ENCODE measurements around the gene EVPL. TPM values are rescaled to one million over a fixed set of nuclear protein-coding genes. Genes with fewer than 3 reads are reported as not detected.

Gene EVPL
- total RNA-seq, 1 donor from 2014 or later, result not detected

DNA sequence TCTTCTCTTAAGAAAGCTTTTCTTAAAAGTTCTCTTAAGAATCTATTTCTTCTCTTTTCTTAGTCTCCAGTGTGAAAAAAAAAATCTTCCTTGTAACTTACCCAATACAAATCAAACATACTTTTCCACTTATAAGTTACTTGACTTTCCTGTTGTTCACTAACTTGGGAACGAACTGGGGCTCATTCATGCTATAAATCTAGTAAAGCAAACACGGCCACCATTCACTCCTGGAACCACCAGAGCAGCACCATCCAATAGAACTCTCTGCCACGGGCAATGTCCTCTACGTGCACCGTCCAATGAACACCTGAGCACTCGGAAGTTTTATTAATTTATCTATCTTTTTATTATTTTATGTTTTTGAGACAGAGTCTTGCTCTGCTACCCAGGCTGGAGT lies 24.5 kb upstream of the EVPL start:
- Histone ChIP-seq H3K27ac (ENCODE audit: low read depth, low read length) (peak overlapping the region; percentile 0), H4K20me1 (ENCODE audit: insufficient read depth, low read length) (peaks cover 50% of the 10 kb centered on the region), H3K4me1 (ENCODE audit: insufficient read depth, low read length) (peaks cover 37% of the 10 kb centered on the region), H3K4me2 (ENCODE audit: low read length) (no peak overlapping the region), H2AFZ (ENCODE audit: low read depth, low read length) (no peak overlapping the region), H3K9me3 (ENCODE audit: insufficient read depth, low read depth, low read length) (no peaks in the 10 kb centered on the region), H3K9ac (ENCODE audit: low read length) (no peak overlapping the region), H3K36me3 (ENCODE audit: insufficient read depth, low read length) (peaks cover 22% of the 10 kb centered on the region), H3K27me3 (ENCODE audit: insufficient read depth, low read length) (no peaks in the 10 kb centered on the region), H3K79me2 (ENCODE audit: insufficient read depth, low read length) (peaks cover 19% of the 10 kb centered on the region), H3K4me3 (ENCODE audit: insufficient read depth, low read depth, low read length) (no peak overlapping the region)
- no peak for TF ChIP-seq EZH2 (IDR thresholded peaks at IDR 0.05; ENCODE audit: insufficient read depth, low read length)
- TF ChIP-seq, protein P1, sequence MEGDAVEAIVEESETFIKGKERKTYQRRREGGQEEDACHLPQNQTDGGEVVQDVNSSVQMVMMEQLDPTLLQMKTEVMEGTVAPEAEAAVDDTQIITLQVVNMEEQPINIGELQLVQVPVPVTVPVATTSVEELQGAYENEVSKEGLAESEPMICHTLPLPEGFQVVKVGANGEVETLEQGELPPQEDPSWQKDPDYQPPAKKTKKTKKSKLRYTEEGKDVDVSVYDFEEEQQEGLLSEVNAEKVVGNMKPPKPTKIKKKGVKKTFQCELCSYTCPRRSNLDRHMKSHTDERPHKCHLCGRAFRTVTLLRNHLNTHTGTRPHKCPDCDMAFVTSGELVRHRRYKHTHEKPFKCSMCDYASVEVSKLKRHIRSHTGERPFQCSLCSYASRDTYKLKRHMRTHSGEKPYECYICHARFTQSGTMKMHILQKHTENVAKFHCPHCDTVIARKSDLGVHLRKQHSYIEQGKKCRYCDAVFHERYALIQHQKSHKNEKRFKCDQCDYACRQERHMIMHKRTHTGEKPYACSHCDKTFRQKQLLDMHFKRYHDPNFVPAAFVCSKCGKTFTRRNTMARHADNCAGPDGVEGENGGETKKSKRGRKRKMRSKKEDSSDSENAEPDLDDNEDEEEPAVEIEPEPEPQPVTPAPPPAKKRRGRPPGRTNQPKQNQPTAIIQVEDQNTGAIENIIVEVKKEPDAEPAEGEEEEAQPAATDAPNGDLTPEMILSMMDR (IDR thresholded peaks at IDR 0.05; ENCODE audit: insufficient read depth, low read depth, low read length), result no peak
- FAIRE-seq (no peak), DNase-seq (ENCODE audit: low read depth) (no peak)
- no peak overlapping the region for H3K27ac Mint-ChIP-seq (ENCODE audit: unreplicated experiment)
- peaks cover 37% of the 10 kb centered on the region for H3K4me1 Mint-ChIP-seq (ENCODE audit: low read depth, unreplicated experiment)
- H3K9me3 Mint-ChIP-seq (ENCODE audit: unreplicated experiment), result no peaks in the 10 kb centered on the region
- H3K36me3 Mint-ChIP-seq (ENCODE audit: low read depth, unreplicated experiment), result peaks cover 28% of the 10 kb centered on the region
- no peak overlapping the region for H3K4me3 Mint-ChIP-seq (ENCODE audit: unreplicated experiment)
- H3K27me3 Mint-ChIP-seq (ENCODE audit: low read depth, unreplicated experiment), result no peaks in the 10 kb centered on the region

DNA sequence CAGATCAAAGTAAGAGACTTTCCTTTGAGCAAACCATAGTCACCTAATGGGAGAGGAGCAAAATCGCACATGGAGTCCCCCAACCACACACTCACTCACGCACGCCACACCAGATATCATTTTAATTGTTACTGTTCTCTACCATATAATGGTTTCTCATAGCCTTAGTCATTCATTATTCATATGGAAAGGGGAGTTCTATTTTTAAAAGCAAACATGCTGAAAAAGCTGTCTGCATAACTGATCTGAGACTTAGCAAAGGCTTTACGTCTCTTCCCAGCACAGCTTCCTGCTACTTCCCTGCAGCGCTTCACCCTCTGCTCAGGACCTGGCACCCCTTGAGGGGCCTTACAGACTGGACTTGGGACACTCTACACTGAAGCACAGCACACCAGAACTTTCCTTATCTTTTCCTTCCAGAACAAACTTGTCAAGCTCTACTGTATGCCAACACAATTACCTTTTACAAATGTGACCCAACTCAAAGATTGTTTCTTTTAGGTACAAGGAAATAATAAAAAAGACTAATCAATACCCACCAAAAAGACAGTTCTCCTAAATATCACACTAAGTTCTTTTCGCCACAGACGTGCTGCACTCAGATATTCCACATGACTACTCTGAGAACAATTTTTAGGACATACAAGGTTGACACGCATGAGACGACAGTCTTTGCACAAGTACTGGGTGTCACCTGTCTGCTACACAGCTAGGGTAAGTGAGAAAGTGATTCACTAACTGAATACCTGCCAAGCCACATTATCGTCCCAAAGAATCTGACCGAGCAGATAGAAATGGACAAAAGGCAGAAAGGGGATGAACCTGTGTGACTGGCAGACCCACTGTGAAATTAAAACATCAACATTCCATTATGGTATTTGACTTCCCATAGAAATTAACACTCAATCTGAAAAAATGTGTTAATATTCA lies 23.7 kb upstream of the EVPL start:
- TF ChIP-seq, protein P1 (IDR thresholded peaks at IDR 0.05; ENCODE audit: insufficient read depth, low read depth, low read length), result no peak
- no peak for TF ChIP-seq EZH2 (IDR thresholded peaks at IDR 0.05; ENCODE audit: insufficient read depth, low read length)
- Mint-ChIP-seq H3K27ac (ENCODE audit: unreplicated experiment) (peak overlapping the region; percentile 21), H3K36me3 (ENCODE audit: low read depth, unreplicated experiment) (peaks cover 28% of the 10 kb centered on the region), H3K4me3 (ENCODE audit: unreplicated experiment) (no peak overlapping the region), H3K27me3 (ENCODE audit: low read depth, unreplicated experiment) (no peaks in the 10 kb centered on the region), H3K9me3 (ENCODE audit: unreplicated experiment) (no peaks in the 10 kb centered on the region), H3K4me1 (ENCODE audit: low read depth, unreplicated experiment) (peaks cover 37% of the 10 kb centered on the region)
- FAIRE-seq (no peak), DNase-seq (ENCODE audit: low read depth) (peak; percentile 59)
- peaks cover 19% of the 10 kb centered on the region for H3K79me2 ChIP-seq (ENCODE audit: insufficient read depth, low read length)
- H3K4me2 ChIP-seq (ENCODE audit: low read length), result no peak overlapping the region
- no peaks in the 10 kb centered on the region for H3K9me3 ChIP-seq (ENCODE audit: insufficient read depth, low read depth, low read length)
- peaks cover 22% of the 10 kb centered on the region for H3K36me3 ChIP-seq (ENCODE audit: insufficient read depth, low read length)
- H3K9ac ChIP-seq (ENCODE audit: low read length), result no peak overlapping the region
- peaks cover 49% of the 10 kb centered on the region for H4K20me1 ChIP-seq (ENCODE audit: insufficient read depth, low read length)
- no peak overlapping the region for H2AFZ ChIP-seq (ENCODE audit: low read depth, low read length)
- no peaks in the 10 kb centered on the region for H3K27me3 ChIP-seq (ENCODE audit: insufficient read depth, low read length)
- peaks cover 37% of the 10 kb centered on the region for H3K4me1 ChIP-seq (ENCODE audit: insufficient read depth, low read length)
- peak overlapping the region; percentile 0 for H3K27ac ChIP-seq (ENCODE audit: low read depth, low read length)
- H3K4me3 ChIP-seq (ENCODE audit: insufficient read depth, low read depth, low read length), result no peak overlapping the region

All from astrocyte (in vitro differentiated cells and primary cell).